Activated B cell treated with CpG ODN at 0.5 μM for 24 hours (primary cell): Measurements from ENCODE around the gene FCSK. TPM values are rescaled to one million over a fixed set of nuclear protein-coding genes. Genes with fewer than 3 reads are reported as not detected.
A peak's percentile ranks its signal among the peaks of the same experiment; 100 is the strongest.

Experiments used
- ATAC-seq: fragments of 200-7000 bp; cut with Tn5 transposase; one replicate; pipeline ENCODE4 v1.10.0; 2021; ENCODE audit warnings: low read depth, mild to moderate bottlenecking, moderate library complexity
- CTCF ChIA-PET: fragments of 350-600 bp; sonication (Branson Sonifier 250); formaldehyde crosslinking; loops from one replicate; lab custom pipeline; 2021; ENCODE audit warnings: antibody characterized with exemption; lab: Charles Lee
- POLR2A ChIA-PET: fragments of 350-600 bp; sonication (Branson Sonifier 250); formaldehyde crosslinking; loops from one replicate; lab custom pipeline; 2021; ENCODE audit warnings: antibody characterized with exemption; lab: Charles Lee
- DNase-seq: peaks from one replicate; pipeline ENCODE4 v3.0.0; 2022
- H3K27ac Mint-ChIP-seq: one replicate; pipeline ENCODE4 v1.8.0; 2020; ENCODE audit warnings: mixed read lengths
- H3K27me3 Mint-ChIP-seq: one replicate; pipeline ENCODE4 v1.8.0; 2021; ENCODE audit warnings: mixed read lengths
- H3K36me3 Mint-ChIP-seq: one replicate; pipeline ENCODE4 v1.8.0; 2021; ENCODE audit warnings: low read depth, mixed read lengths
- H3K4me1 Mint-ChIP-seq: one replicate; pipeline ENCODE4 v1.8.0; 2021; ENCODE audit warnings: mixed read lengths
- H3K4me3 Mint-ChIP-seq: one replicate; pipeline ENCODE4 v1.8.0; 2020; ENCODE audit warnings: mild to moderate bottlenecking, mixed read lengths
- H3K9me3 Mint-ChIP-seq: one replicate; pipeline ENCODE4 v1.8.0; 2020; ENCODE audit warnings: mixed read lengths
- intact Hi-C: fragments of 100-400 bp; cut with micrococcal nuclease; formaldehyde crosslinking; loops from one replicate; pipeline ENCODE4 v1.15.1; 2024
- total RNA-seq: library from RNA; stranded (reverse); gene quantifications from 2 replicates; pipeline ENCODE4 v1.2.3, GENCODE V29; 2022
- TF ChIP-seq, protein P1 (sequence below): fragments of 200-600 bp; IDR thresholded peaks from one replicate; pipeline ENCODE4 v1.8.0; 2022; ENCODE audit warnings: antibody characterized with exemption, mild to moderate bottlenecking

FCSK gene
- total RNA-seq, 1 donor from 2014 or later = 21.4 TPM

DNA sequence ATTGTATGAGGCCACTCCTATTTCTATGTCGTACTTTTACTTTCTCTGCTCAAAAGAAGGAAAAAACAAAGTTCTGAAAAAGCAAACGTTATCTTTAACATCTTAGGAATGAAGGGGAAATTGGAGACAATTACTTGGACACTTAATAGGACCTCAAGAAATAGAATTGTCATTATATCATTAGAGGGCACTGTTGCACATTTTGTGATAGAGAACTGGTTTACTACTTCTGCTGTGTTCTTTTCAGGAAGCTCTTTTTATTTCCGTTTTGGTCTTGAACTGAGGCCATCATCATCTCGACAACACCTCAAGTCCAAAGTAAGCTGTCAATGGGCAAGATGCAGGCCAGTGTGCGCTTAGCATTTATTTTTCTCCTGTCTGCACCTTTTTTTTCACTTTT, 54.4 kb downstream of the FCSK start:
- TF ChIP-seq, protein P1, sequence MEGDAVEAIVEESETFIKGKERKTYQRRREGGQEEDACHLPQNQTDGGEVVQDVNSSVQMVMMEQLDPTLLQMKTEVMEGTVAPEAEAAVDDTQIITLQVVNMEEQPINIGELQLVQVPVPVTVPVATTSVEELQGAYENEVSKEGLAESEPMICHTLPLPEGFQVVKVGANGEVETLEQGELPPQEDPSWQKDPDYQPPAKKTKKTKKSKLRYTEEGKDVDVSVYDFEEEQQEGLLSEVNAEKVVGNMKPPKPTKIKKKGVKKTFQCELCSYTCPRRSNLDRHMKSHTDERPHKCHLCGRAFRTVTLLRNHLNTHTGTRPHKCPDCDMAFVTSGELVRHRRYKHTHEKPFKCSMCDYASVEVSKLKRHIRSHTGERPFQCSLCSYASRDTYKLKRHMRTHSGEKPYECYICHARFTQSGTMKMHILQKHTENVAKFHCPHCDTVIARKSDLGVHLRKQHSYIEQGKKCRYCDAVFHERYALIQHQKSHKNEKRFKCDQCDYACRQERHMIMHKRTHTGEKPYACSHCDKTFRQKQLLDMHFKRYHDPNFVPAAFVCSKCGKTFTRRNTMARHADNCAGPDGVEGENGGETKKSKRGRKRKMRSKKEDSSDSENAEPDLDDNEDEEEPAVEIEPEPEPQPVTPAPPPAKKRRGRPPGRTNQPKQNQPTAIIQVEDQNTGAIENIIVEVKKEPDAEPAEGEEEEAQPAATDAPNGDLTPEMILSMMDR = no peak
- ATAC-seq (no peak), DNase-seq (no peak)
- intact Hi-C loops = loop anchor here (5.0 kb wide), 2 partner anchors 51 to 144 kb away; no protein-coding TSS in a partner anchor
- CTCF ChIA-PET = interaction anchor here (0.7 to 1.0 kb wide), 3 partner anchors 12 to 76 kb away, joined by 3 to 4 read pairs (median 3); no protein-coding TSS in a partner anchor
- Mint-ChIP-seq H3K27me3 (no peaks in the 10 kb centered on the region), H3K4me1 (peaks cover 8% of the 10 kb centered on the region), H3K9me3 (no peaks in the 10 kb centered on the region), H3K36me3 (peaks cover 57% of the 10 kb centered on the region), H3K4me3 (no peak overlapping the region), H3K27ac (no peak overlapping the region)
- POLR2A ChIA-PET = interaction anchor here (0.5 to 1.1 kb wide), 2 partner anchors 128 to 132 kb away, joined by 4 to 5 read pairs; no protein-coding TSS in a partner anchor

DNA sequence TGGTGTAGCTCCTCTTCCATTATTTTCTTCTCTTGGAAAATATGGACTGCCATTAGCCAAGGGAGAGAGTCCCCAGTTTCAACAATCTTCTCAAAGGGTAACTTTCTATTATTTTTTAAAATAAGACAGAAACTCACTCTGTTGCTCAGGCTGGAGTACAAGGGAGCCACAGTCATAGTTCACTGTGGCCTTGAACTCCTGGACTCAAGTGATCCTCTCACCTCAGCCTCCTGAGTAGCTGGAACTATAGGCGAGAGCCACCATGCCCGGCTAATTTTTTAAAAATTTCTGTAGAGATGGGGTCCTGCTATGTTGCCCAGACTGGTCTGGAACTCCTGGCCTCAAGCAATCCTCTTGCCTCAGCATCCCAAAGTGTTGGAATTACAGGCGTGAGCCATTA, 55.8 kb downstream of the FCSK start:
- Mint-ChIP-seq H3K4me1 (peaks cover 8% of the 10 kb centered on the region), H3K4me3 (no peak overlapping the region), H3K9me3 (no peaks in the 10 kb centered on the region), H3K36me3 (peaks cover 67% of the 10 kb centered on the region), H3K27ac (no peak overlapping the region), H3K27me3 (no peaks in the 10 kb centered on the region)
- no peak for DNase-seq
- ChIA-PET CTCF (no interaction called here), POLR2A (no interaction called here)
- no peak for ATAC-seq
- intact Hi-C loops = no loop called here
- TF ChIP-seq, protein P1 = no peak

GRCh38 chr16:70511833-70512232, 57.4 kb downstream of the FCSK start:
- ChIA-PET POLR2A (no interaction called here), CTCF (no interaction called here)
- Mint-ChIP-seq H3K27ac (no peak overlapping the region), H3K4me3 (no peak overlapping the region), H3K27me3 (no peaks in the 10 kb centered on the region), H3K9me3 (no peaks in the 10 kb centered on the region), H3K36me3 (peaks cover 73% of the 10 kb centered on the region), H3K4me1 (peaks cover 8% of the 10 kb centered on the region)
- ATAC-seq (no peak), DNase-seq (no peak)
- TF ChIP-seq, protein P1 = no peak
- intact Hi-C loops = no loop called here

- ChIA-PET POLR2A (no interaction called here), CTCF (no interaction called here)
- DNase-seq (no peak), ATAC-seq (no peak)
- Mint-ChIP-seq H3K9me3 (no peaks in the 10 kb centered on the region), H3K27me3 (no peaks in the 10 kb centered on the region), H3K4me3 (no peak overlapping the region), H3K4me1 (peaks cover 8% of the 10 kb centered on the region), H3K27ac (no peak overlapping the region), H3K36me3 (peaks cover 73% of the 10 kb centered on the region)
- TF ChIP-seq, protein P1 = no peak
- intact Hi-C loops = no loop called here
Measured at GRCh38 chr16:70512456-70512855, 58.1 kb downstream of the FCSK start.

DNA sequence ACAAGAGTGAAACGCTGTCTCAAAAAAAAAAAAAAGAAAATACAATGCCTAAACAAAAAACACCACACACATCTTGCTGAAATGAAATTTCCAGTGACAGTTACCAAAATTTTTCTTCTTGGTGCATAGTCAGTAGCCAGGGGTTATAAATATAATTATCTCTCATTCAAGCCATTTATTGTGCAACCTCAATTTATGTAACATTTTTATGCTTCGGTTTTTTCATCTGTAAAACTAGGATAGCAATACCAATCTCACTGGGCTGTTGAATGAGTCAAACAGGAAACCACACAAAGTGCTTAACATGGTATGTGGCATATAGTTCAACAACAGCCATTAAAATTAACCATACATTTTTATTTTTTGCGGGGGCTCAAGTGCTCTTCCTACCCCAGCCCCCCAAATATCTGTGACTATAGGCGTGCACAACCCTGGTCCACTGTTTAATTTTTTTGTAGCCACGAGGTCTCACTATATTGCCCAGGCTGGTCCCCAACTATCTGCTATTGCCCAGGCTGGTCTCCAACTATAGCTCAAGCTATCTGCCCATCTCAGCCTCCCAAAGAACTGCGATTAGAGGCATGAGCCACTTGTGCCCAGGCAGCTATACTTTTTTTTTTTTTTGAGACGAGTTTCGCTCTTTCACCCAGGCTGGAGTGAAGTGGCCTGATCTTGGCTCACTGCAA, 66.4 kb downstream of the FCSK start:
- ChIA-PET POLR2A (interaction anchor here (0.6 kb wide), 2 partner anchors 41 to 135 kb away, joined by 4 to 8 read pairs; no protein-coding TSS in a partner anchor), CTCF (interaction anchor here (1.6 kb wide), 1 partner anchor 140 kb away, joined by 3 read pairs; no protein-coding TSS in a partner anchor)
- Mint-ChIP-seq H3K9me3 (no peaks in the 10 kb centered on the region), H3K27me3 (no peaks in the 10 kb centered on the region), H3K4me3 (peak overlapping the region; percentile 46), H3K27ac (no peak overlapping the region), H3K36me3 (peaks cover 36% of the 10 kb centered on the region), H3K4me1 (peaks cover 37% of the 10 kb centered on the region)
- intact Hi-C loops = loop anchor here (5.0 to 10.0 kb wide), 2 partner anchors 767 to 1206 kb away; partner anchors contain the start of genes CMTR2 and VPS4A
- DNase-seq = no peak
- no peak for ATAC-seq
- TF ChIP-seq, protein P1 = no peak
